Endothelial cell of umbilical vein (primary cell): Measurements from ENCODE around the gene MESP2. TPM values are rescaled to one million over a fixed set of nuclear protein-coding genes. Genes with fewer than 3 reads are reported as not detected.

Source experiments
- BruUV-seq: library from RNA; stranded (reverse); fragments of 400-500 nt; replicated peaks from 2 replicates; lab custom pipeline; 2021; lab: Mats Ljungman, UMichigan
- CTCF ChIA-PET: fragments of 300-600, 350-600 bp; sonication (Branson Sonifier 250); formaldehyde crosslinking; loops from one replicate; lab custom pipeline; 2021; ENCODE audit warnings: antibody characterized with exemption, inconsistent platforms; lab: Charles Lee
- POLR2A ChIA-PET: fragments of 300-600, 350-600 bp; sonication (Branson Sonifier 250); formaldehyde crosslinking; loops from one replicate; lab custom pipeline; 2021; ENCODE audit warnings: antibody characterized with exemption, inconsistent platforms; lab: Charles Lee
- DNase-seq: peaks from one replicate; pipeline ENCODE4 v3.0.0-alpha.2; 2011; ENCODE audit warnings: low read depth, low spot score
- FAIRE-seq: peaks from 2 replicates; lab custom pipeline; 2011; peaks lifted over from hg19 to GRCh38; lab: Jason Lieb, UNC
- H2AFZ ChIP-seq: 2 replicates; pipeline ENCODE4 v1.6.0; 2012; ENCODE audit warnings: low read depth, low read length, control low read depth, inconsistent platforms
- H3K27ac ChIP-seq: 2 replicates; pipeline ENCODE4 v1.5.1; 2011; ENCODE audit warnings: low read depth, mild to moderate bottlenecking, control low read depth, low read length, moderate library complexity; ENCODE audit not compliant: insufficient read depth
- H3K27me3 ChIP-seq, 2 experiments: 2 replicates each; pipeline versions ENCODE4 v1.6.0 to v1.6.1; 2011; ENCODE audit warnings: low read length in 2 of 2, mixed read lengths in 1 of 2; ENCODE audit not compliant: control insufficient read depth in 2 of 2, insufficient read depth in 2 of 2
- H3K36me3 ChIP-seq, 2 experiments: 2 replicates in 1 of 2; 3 replicates in 1 of 2; pipeline ENCODE4 v1.5.1; 2011; ENCODE audit warnings: low read length in 2 of 2, mild to moderate bottlenecking in 1 of 2, moderate library complexity in 1 of 2; ENCODE audit not compliant: control insufficient read depth in 2 of 2, insufficient read depth in 2 of 2; ENCODE audit errors: extremely low read depth in 1 of 2
- H3K4me1 ChIP-seq: 3 replicates; pipeline ENCODE4 v1.5.1; 2011; ENCODE audit warnings: mild to moderate bottlenecking, low read length; ENCODE audit not compliant: control insufficient read depth, insufficient read depth; ENCODE audit errors: extremely low read depth
- H3K4me2 ChIP-seq: 2 replicates; pipeline ENCODE4 v1.6.1; 2011; ENCODE audit warnings: low read length, control low read depth, mixed read lengths; ENCODE audit not compliant: insufficient read depth
- H3K4me3 ChIP-seq, 3 experiments: fragments of 200-600 bp in 1 of 3; sonication (generic), shearing (Covaris generic) in 1 of 3; replicated peaks in 1 of 3; 2 replicates each; pipeline ENCODE4 v1.5.1; 2011 to 2016; ENCODE audit warnings: control low read depth in 3 of 3, low read length in 3 of 3, mild to moderate bottlenecking in 2 of 3, inconsistent platforms in 1 of 3, low read depth in 1 of 3, moderate library complexity in 1 of 3; ENCODE audit not compliant: insufficient read depth in 1 of 3
- H3K79me2 ChIP-seq: 2 replicates; pipeline ENCODE4 v1.6.0; 2012; ENCODE audit warnings: low read length, inconsistent platforms; ENCODE audit not compliant: control insufficient read depth, insufficient read depth
- H3K9ac ChIP-seq: replicated peaks from 2 replicates; pipeline ENCODE3; 2011; ENCODE audit warnings: low read length, control low read depth; ENCODE audit not compliant: insufficient read depth; ENCODE audit errors: extremely low read depth
- H3K9me1 ChIP-seq: replicated peaks from 3 replicates; pipeline ENCODE4 v1.6.0; 2011; ENCODE audit warnings: mild to moderate bottlenecking, low read length; ENCODE audit not compliant: control insufficient read depth, insufficient read depth; ENCODE audit errors: extremely low read depth
- H3K9me3 ChIP-seq: replicated peaks from 2 replicates; pipeline ENCODE4 v1.5.1; 2012; ENCODE audit warnings: low read length, inconsistent platforms; ENCODE audit not compliant: control insufficient read depth, insufficient read depth
- H4K20me1 ChIP-seq: replicated peaks from 2 replicates; pipeline ENCODE3; 2011; ENCODE audit warnings: mild to moderate bottlenecking, low read length; ENCODE audit not compliant: control insufficient read depth, insufficient read depth; ENCODE audit errors: extremely low read depth
- CTCF ChIP-seq, 2 donors: IDR thresholded peaks; 1 replicate in 1 of 2; 2 replicates in 1 of 2; pipeline ENCODE4 v1.5.1; 2011; ENCODE audit warnings: low read length in 2 of 2, mild to moderate bottlenecking in 2 of 2, moderate library complexity in 2 of 2, control low read depth in 1 of 2, inconsistent platforms in 1 of 2, low read depth in 1 of 2; ENCODE audit not compliant: insufficient read depth in 1 of 2; ENCODE audit errors: extremely low read depth in 1 of 2
- EZH2 ChIP-seq: IDR thresholded peaks from 2 replicates; pipeline ENCODE4 v1.6.1; 2012; ENCODE audit warnings: borderline replicate concordance, low read depth, mild to moderate bottlenecking, moderate library complexity, low read length, inconsistent platforms; ENCODE audit not compliant: severe bottlenecking
- FOS ChIP-seq: IDR thresholded peaks from 2 replicates; pipeline ENCODE4 v1.6.1; 2011; ENCODE audit warnings: mild to moderate bottlenecking, low read length, moderate library complexity, borderline replicate concordance; ENCODE audit not compliant: insufficient read depth
- GATA2 ChIP-seq: IDR thresholded peaks from 2 replicates; pipeline ENCODE4 v1.7.0; 2011; ENCODE audit warnings: low read depth, mild to moderate bottlenecking, moderate library complexity, mixed read lengths, low read length; ENCODE audit not compliant: insufficient read length, insufficient read depth
- JUN ChIP-seq: IDR thresholded peaks from 2 replicates; pipeline ENCODE4 v1.6.1; 2011; ENCODE audit warnings: borderline replicate concordance, low read depth; ENCODE audit not compliant: insufficient read length, insufficient read depth
- MAX ChIP-seq: IDR thresholded peaks from 2 replicates; pipeline ENCODE4 v1.6.1; 2011; ENCODE audit not compliant: insufficient read depth, insufficient read length
- MYC ChIP-seq: IDR thresholded peaks from one replicate; pipeline ENCODE4 v1.6.1; 2011; ENCODE audit warnings: mild to moderate bottlenecking, low read depth, low read length
- POLR2A ChIP-seq: IDR thresholded peaks from 2 replicates; pipeline ENCODE4 v1.6.1; 2012; ENCODE audit warnings: low read depth, mild to moderate bottlenecking, control low read depth, low read length
- POLR2AphosphoS5 ChIP-seq: IDR thresholded peaks from 2 replicates; pipeline ENCODE4 v1.6.1; 2012; ENCODE audit warnings: low read depth, mild to moderate bottlenecking, control low read depth, low read length, moderate library complexity; ENCODE audit not compliant: insufficient read depth
- dilution Hi-C: fragments of 300-500 bp; cut with MboI; formaldehyde crosslinking; loops from one replicate; pipeline ENCODE4 v1.15.0; 2019; ENCODE audit warnings: low sequenced_read_pairs; ENCODE audit not compliant: extremely low pct_ligation_motif_present
- intact Hi-C: fragments of 100-400 bp; cut with micrococcal nuclease; formaldehyde crosslinking; loops from one replicate; pipeline ENCODE4 v1.10.0; 2022
- polyA plus RNA-seq, 4 experiments: library from polyadenylated mRNA; depleted of rRNA in 3 of 4; stranded (reverse) in 3 of 4; unstranded in 1 of 4; fragments of >200 nt; gene quantifications; 2 replicates each; pipeline versions ENCODE4 v1.2.1 to v1.2.3, GENCODE V29; 2011 to 2012; ENCODE audit warnings: missing spikeins in 1 of 4
- total RNA-seq: library from RNA; stranded (reverse); gene quantifications from 2 replicates; pipeline ENCODE4 v1.2.3, GENCODE V29; 2021

The MESP2 gene
- total and polyA plus RNA-seq, 2 donors (not counting 3 experiments of a cell fraction or from before 2014, with no cell fraction given), result 0.42 to 0.43 TPM

- H4K20me1 ChIP-seq, result no peaks in the 10 kb centered on the region
- H3K4me2 ChIP-seq, result no peak overlapping the region
- intact Hi-C loops (no loop called here), dilution Hi-C loops (no loop called here)
- peak overlapping the region; percentile 64 for H3K27ac ChIP-seq
- no peaks in the 10 kb centered on the region for H3K9me1 ChIP-seq
- no peaks in the 10 kb centered on the region for H3K27me3 ChIP-seq
- no TSS peak for BruUV-seq
- TF ChIP-seq FOS, result no peak
- TF ChIP-seq POLR2A, result no peak
- no peak for TF ChIP-seq JUN
- no peak for TF ChIP-seq MYC
- TF ChIP-seq GATA2, result no peak
- TF ChIP-seq EZH2, result no peak
- TF ChIP-seq CTCF (IDR thresholded peaks at IDR 0.05; ENCODE audit: extremely low read depth in 1 of 2, insufficient read depth in 1 of 2, low read depth in 1 of 2, low read length in 2 of 2), result no peak
- no peak for TF ChIP-seq MAX
- TF ChIP-seq POLR2AphosphoS5, result no peak
- peak overlapping the region; percentile 63 for H2AFZ ChIP-seq
- peak; percentile 93 for FAIRE-seq
- POLR2A ChIA-PET, result no interaction called here
- H3K4me1 ChIP-seq, result peaks cover 29% of the 10 kb centered on the region
- CTCF ChIA-PET, result interaction anchor here (0.6 to 4.5 kb wide), 9 partner anchors 9 to 62 kb away, joined by 3 to 28 read pairs (median 3); no protein-coding TSS in a partner anchor
- H3K9ac ChIP-seq, result no peak overlapping the region
- no peaks in the 10 kb centered on the region for H3K79me2 ChIP-seq
- H3K9me3 ChIP-seq, result no peaks in the 10 kb centered on the region
- H3K36me3 ChIP-seq, result no peaks in the 10 kb centered on the region
- DNase-seq, result no peak
- H3K4me3 ChIP-seq, result no peak overlapping the region
These were observed 47.0 kb downstream of the MESP2 start for GRCh38 chr15:89822951-89823711.
